ENCODE results near the gene JADE1. TPM values are rescaled to one million over a fixed set of nuclear protein-coding genes. Genes with fewer than 3 reads are reported as not detected.

The JADE1 gene
- total and polyA plus RNA-seq, 2 of the 13 experiments (the other 11 are each of a cell fraction or from before 2014, with no cell fraction given): 5.4 to 19.3 TPM

- intact Hi-C loops (cut with micrococcal nuclease; ENCODE audit: unreplicated experiment): loop anchor here (2.0 to 10.0 kb wide), 2 partner anchors 233 to 287 kb away; partner anchors contain the start of genes C4orf33 and SCLT1
- peaks cover 36 to 66% of the 10 kb centered on the region in 2 experiments for H3K36me3 ChIP-seq (replicated peaks in 1 of 2; ENCODE audit: control insufficient read depth in 1 of 2, insufficient read depth in 2 of 2, low read length in 2 of 2)
Observed at GRCh38 chr4:128861856-128862518, 52.5 kb downstream of the JADE1 start.

More at GRCh38 chr4:128861856-128862518, 52.5 kb downstream of the JADE1 start:
- TF ChIP-seq, protein P1, sequence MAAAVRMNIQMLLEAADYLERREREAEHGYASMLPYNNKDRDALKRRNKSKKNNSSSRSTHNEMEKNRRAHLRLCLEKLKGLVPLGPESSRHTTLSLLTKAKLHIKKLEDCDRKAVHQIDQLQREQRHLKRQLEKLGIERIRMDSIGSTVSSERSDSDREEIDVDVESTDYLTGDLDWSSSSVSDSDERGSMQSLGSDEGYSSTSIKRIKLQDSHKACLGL (CRISPR knock-in tag; IDR thresholded peaks at IDR 0.05): no peak
- TF ChIP-seq, protein P2, sequence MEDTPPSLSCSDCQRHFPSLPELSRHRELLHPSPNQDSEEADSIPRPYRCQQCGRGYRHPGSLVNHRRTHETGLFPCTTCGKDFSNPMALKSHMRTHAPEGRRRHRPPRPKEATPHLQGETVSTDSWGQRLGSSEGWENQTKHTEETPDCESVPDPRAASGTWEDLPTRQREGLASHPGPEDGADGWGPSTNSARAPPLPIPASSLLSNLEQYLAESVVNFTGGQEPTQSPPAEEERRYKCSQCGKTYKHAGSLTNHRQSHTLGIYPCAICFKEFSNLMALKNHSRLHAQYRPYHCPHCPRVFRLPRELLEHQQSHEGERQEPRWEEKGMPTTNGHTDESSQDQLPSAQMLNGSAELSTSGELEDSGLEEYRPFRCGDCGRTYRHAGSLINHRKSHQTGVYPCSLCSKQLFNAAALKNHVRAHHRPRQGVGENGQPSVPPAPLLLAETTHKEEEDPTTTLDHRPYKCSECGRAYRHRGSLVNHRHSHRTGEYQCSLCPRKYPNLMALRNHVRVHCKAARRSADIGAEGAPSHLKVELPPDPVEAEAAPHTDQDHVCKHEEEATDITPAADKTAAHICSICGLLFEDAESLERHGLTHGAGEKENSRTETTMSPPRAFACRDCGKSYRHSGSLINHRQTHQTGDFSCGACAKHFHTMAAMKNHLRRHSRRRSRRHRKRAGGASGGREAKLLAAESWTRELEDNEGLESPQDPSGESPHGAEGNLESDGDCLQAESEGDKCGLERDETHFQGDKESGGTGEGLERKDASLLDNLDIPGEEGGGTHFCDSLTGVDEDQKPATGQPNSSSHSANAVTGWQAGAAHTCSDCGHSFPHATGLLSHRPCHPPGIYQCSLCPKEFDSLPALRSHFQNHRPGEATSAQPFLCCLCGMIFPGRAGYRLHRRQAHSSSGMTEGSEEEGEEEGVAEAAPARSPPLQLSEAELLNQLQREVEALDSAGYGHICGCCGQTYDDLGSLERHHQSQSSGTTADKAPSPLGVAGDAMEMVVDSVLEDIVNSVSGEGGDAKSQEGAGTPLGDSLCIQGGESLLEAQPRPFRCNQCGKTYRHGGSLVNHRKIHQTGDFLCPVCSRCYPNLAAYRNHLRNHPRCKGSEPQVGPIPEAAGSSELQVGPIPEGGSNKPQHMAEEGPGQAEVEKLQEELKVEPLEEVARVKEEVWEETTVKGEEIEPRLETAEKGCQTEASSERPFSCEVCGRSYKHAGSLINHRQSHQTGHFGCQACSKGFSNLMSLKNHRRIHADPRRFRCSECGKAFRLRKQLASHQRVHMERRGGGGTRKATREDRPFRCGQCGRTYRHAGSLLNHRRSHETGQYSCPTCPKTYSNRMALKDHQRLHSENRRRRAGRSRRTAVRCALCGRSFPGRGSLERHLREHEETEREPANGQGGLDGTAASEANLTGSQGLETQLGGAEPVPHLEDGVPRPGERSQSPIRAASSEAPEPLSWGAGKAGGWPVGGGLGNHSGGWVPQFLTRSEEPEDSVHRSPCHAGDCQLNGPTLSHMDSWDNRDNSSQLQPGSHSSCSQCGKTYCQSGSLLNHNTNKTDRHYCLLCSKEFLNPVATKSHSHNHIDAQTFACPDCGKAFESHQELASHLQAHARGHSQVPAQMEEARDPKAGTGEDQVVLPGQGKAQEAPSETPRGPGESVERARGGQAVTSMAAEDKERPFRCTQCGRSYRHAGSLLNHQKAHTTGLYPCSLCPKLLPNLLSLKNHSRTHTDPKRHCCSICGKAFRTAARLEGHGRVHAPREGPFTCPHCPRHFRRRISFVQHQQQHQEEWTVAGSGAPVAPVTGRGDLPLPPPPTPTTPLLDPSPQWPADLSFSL (CRISPR knock-in tag; IDR thresholded peaks at IDR 0.05): no peak
- TF ChIP-seq ZNF331 (CRISPR knock-in tag; IDR thresholded peaks at IDR 0.05): no peak
- no peak for TF ChIP-seq ZNF326 (CRISPR knock-in tag; IDR thresholded peaks at IDR 0.05; ENCODE audit: borderline replicate concordance)
- TF ChIP-seq CBX2 (IDR thresholded peaks at IDR 0.05; ENCODE audit: low read depth, low read length): no peak
- TF ChIP-seq CBX2 (CRISPR knock-in tag; IDR thresholded peaks at IDR 0.05; ENCODE audit: low read depth): no peak
- TF ChIP-seq HOXD1 (CRISPR knock-in tag; IDR thresholded peaks at IDR 0.05): no peak
- no peak for TF ChIP-seq RXRA (CRISPR knock-in tag; IDR thresholded peaks at IDR 0.05)
- no peak for TF ChIP-seq SMARCE1 (IDR thresholded peaks at IDR 0.05; ENCODE audit: borderline replicate concordance)
- no peak for TF ChIP-seq ZNF780A (CRISPR knock-in tag; IDR thresholded peaks at IDR 0.05)
- TF ChIP-seq SNRNP70 (IDR thresholded peaks at IDR 0.05; ENCODE audit: low read depth, low read length): no peak
- no peak for TF ChIP-seq RBFOX2 (IDR thresholded peaks at IDR 0.05; ENCODE audit: low read depth, low read length)
- TF ChIP-seq, protein P3, sequence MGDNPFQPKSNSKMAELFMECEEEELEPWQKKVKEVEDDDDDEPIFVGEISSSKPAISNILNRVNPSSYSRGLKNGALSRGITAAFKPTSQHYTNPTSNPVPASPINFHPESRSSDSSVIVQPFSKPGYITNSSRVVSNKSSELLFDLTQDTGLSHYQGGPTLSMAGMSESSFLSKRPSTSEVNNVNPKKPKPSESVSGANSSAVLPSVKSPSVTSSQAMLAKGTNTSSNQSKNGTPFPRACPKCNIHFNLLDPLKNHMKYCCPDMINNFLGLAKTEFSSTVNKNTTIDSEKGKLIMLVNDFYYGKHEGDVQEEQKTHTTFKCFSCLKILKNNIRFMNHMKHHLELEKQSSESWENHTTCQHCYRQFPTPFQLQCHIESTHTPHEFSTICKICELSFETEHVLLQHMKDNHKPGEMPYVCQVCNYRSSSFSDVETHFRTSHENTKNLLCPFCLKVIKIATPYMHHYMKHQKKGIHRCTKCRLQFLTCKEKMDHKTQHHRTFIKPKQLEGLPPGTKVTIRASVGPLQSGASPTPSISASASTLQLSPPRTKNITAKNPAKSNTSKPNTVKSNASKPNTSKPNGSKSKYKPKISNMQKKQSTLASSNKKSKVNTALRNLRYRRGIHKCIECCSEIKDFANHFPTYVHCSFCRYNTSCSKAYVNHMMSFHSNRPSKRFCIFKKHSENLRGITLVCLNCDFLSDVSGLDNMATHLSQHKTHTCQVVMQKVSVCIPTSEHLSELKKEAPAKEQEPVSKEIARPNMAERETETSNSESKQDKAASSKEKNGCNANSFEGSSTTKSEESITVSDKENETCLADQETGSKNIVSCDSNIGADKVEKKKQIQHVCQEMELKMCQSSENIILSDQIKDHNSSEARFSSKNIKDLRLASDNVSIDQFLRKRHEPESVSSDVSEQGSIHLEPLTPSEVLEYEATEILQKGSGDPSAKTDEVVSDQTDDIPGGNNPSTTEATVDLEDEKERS (CRISPR knock-in tag; IDR thresholded peaks at IDR 0.05): no peak
- no peak for TF ChIP-seq FIP1L1 (IDR thresholded peaks at IDR 0.05; ENCODE audit: borderline replicate concordance, insufficient read depth, low read depth, low read length)
- TF ChIP-seq HES4 (CRISPR knock-in tag; IDR thresholded peaks at IDR 0.05; ENCODE audit: borderline replicate concordance): no peak
- POLR2A ChIA-PET: no interaction called here
- DNase-seq (ENCODE audit: low spot score) (no peak), FAIRE-seq (no peak), ATAC-seq (no peak)
- Histone ChIP-seq H3K4me3 (replicated peaks in 1 of 3; ENCODE audit: insufficient read depth in 1 of 3, low read depth in 2 of 3, low read length in 3 of 3) (no peak overlapping the region), H4K20me1 (ENCODE audit: insufficient read depth, low read length) (peaks cover 7% of the 10 kb centered on the region; the same call in 1 of the 2 replicates), H2AFZ (ENCODE audit: low read length) (no peak overlapping the region), H3K27me3 (ENCODE audit: control insufficient read depth in 1 of 2, insufficient read depth in 2 of 2, low read length in 2 of 2) (no peaks in the 10 kb centered on the region), H3K4me2 (ENCODE audit: low read depth, low read length) (no peak overlapping the region), H3K4me1 (ENCODE audit: insufficient read depth, low read length) (peaks cover 3% of the 10 kb centered on the region), H3K27ac (ENCODE audit: extremely low read length, insufficient read depth, low read length) (no peak overlapping the region), H3K9me3 (ENCODE audit: low read length) (no peaks in the 10 kb centered on the region), H3K9ac (ENCODE audit: insufficient read depth, low read depth, low read length) (no peak overlapping the region), H3K79me2 (ENCODE audit: insufficient read depth, low read length) (no peaks in the 10 kb centered on the region)
- CTCF ChIA-PET (ENCODE audit: low intra/inter-chr PET ratio, low total read pairs): interaction anchor here (3.0 kb wide), 1 partner anchor 80 kb away, joined by 20 read pairs; no protein-coding TSS in a partner anchor
- BruUV-seq (replicated peaks): no TSS peak
- 95% methylated on average over 10 of the region's 13 CpGs for WGBS (ENCODE audit: low lambda C conversion rate)
- in situ Hi-C loops (cut with HindIII; ENCODE audit: extremely low pct_ligation_motif_present, low pct_unique_long_range_greater_than_20kb): loop anchor here (5.0 kb wide), 2 partner anchors 50 to 295 kb away; no protein-coding TSS in a partner anchor
